Measurements from ENCODE around the gene CNTNAP5.

DNA sequence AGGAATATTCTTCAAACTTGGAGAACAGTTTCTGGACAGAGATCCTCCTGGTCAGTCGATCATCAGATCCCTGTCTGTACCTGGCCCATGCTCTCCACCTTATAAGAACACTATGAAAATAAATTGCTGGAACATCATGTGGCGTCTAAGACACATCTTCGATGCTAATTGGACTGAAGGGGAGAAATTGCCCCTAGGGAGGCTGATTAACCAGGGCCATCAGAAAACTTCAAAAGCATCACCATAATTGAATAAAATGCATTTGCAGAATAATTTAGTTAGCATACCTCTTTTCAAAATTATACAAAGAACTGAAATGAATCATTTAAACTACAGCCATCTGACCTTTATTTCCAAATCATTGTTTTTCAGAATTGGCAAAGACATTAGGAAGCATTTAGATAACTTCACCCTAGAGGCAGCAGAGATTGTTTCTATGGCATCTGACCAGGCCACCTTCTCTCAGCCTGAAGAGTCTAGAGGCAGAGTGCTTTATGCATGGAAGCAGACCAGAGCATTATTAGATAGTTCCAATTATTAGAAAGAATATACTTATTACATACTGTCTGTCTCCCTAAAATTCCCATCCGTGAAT is 48.9 kb upstream of the CNTNAP5 start:
- TF ChIP-seq EZH2 (IDR thresholded peaks at IDR 0.05; ENCODE audit: borderline replicate concordance, low read length): no peak
- TF ChIP-seq, protein P1, sequence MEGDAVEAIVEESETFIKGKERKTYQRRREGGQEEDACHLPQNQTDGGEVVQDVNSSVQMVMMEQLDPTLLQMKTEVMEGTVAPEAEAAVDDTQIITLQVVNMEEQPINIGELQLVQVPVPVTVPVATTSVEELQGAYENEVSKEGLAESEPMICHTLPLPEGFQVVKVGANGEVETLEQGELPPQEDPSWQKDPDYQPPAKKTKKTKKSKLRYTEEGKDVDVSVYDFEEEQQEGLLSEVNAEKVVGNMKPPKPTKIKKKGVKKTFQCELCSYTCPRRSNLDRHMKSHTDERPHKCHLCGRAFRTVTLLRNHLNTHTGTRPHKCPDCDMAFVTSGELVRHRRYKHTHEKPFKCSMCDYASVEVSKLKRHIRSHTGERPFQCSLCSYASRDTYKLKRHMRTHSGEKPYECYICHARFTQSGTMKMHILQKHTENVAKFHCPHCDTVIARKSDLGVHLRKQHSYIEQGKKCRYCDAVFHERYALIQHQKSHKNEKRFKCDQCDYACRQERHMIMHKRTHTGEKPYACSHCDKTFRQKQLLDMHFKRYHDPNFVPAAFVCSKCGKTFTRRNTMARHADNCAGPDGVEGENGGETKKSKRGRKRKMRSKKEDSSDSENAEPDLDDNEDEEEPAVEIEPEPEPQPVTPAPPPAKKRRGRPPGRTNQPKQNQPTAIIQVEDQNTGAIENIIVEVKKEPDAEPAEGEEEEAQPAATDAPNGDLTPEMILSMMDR (conservative IDR thresholded peaks at IDR 0.05 in 1 of 2, IDR thresholded peaks at IDR 0.05 in 1 of 2; ENCODE audit: extremely low read depth in 1 of 2, insufficient read depth in 1 of 2, low read depth in 1 of 2, low read length in 2 of 2): no peak

Data from mammary epithelial cell (primary cell).